Stimulated activated CD4-positive, alpha-beta T cell treated with anti-CD3 and anti-CD28 coated beads, Interleukin-4, amount 100 ng/mL, for 1 hour (primary cell): ENCODE measurements around the gene ZNF35.
"Not testable (repeated sequence)": the region's sequence is repeated elsewhere in the genome, so short reads cannot be mapped to it uniquely, and the experiment has no call there.

ENCODE experiments used
- DNase-seq: peaks from one replicate; pipeline ENCODE4 v3.0.0-alpha.2; 2020

ZNF35 gene

GRCh38 chr3:44648564-44649229 is at the start of gene ZNF35:
TSS of gene ZNF35 (plus strand) at chr3:44648732. CDS start at chr3:44651068, 2,336 bp downstream.
- peak; percentile 35 for DNase-seq

GRCh38 chr3:44601749-44602148 is 46.8 kb upstream of the ZNF35 start:
- DNase-seq = no peak

GRCh38 chr3:44612678-44613077 is 35.9 kb upstream of the ZNF35 start:
- no peak for DNase-seq

- DNase-seq = peak; percentile 56
Measured at GRCh38 chr3:44624749-44625480, 23.6 kb upstream of the ZNF35 start, which contains the start of gene ZNF197. TSS of gene ZNF197 (plus strand) at chr3:44625036. CDS start at chr3:44629155, 4,119 bp downstream.

- no peak for DNase-seq
Measured at GRCh38 chr3:44628716-44629115, 19.8 kb upstream of the ZNF35 start.

- DNase-seq = no peak
Measured at GRCh38 chr3:44632193-44632592, 16.3 kb upstream of the ZNF35 start.

GRCh38 chr3:44642337-44642736 is 6.2 kb upstream of the ZNF35 start:
- no peak for DNase-seq

GRCh38 chr3:44643024-44643423 is 5.5 kb upstream of the ZNF35 start:
- DNase-seq = no peak

GRCh38 chr3:44647771-44648170 is 761 bp upstream of the ZNF35 start:
- DNase-seq = no peak

GRCh38 chr3:44649709-44650108 is 1.2 kb downstream of the ZNF35 start:
- no peak for DNase-seq

- no peak for DNase-seq
Measured at GRCh38 chr3:44654039-44654438, 5.5 kb downstream of the ZNF35 start.

GRCh38 chr3:44659015-44659414 is 10.5 kb downstream of the ZNF35 start:
- no peak for DNase-seq

GRCh38 chr3:44659434-44659833 is 10.9 kb downstream of the ZNF35 start:
- no peak for DNase-seq

- no peak for DNase-seq
Measured at GRCh38 chr3:44661189-44661588, 12.7 kb downstream of the ZNF35 start.

- DNase-seq = no peak
Measured at GRCh38 chr3:44665173-44665572, 16.6 kb downstream of the ZNF35 start.

- no peak for DNase-seq
Measured at GRCh38 chr3:44666346-44666745, 17.8 kb downstream of the ZNF35 start.

GRCh38 chr3:44669760-44670159 is 21.2 kb downstream of the ZNF35 start:
- DNase-seq = no peak

GRCh38 chr3:44673466-44673865 is 24.9 kb downstream of the ZNF35 start:
- DNase-seq = not testable (repeated sequence)

- DNase-seq = no peak
Measured at GRCh38 chr3:44674211-44674610, 25.7 kb downstream of the ZNF35 start.

- no peak for DNase-seq
Measured at GRCh38 chr3:44678480-44679116, 30.1 kb downstream of the ZNF35 start.

GRCh38 chr3:44680921-44681455 is 32.5 kb downstream of the ZNF35 start:
- no peak for DNase-seq

- no peak for DNase-seq
Measured at GRCh38 chr3:44682182-44682896, 33.8 kb downstream of the ZNF35 start.
